ENCODE data around the gene AXIN2.

- TF ChIP-seq POLR2AphosphoS5 (IDR thresholded peaks at IDR 0.05; ENCODE audit: low read depth) (no peak), CTCF (IDR thresholded peaks at IDR 0.05; ENCODE audit: insufficient read depth, low read length) (no peak), REST (IDR thresholded peaks at IDR 0.05; ENCODE audit: insufficient replicate concordance, low read depth) (no peak), SPI1 (IDR thresholded peaks at IDR 0.05; ENCODE audit: borderline replicate concordance, low read depth) (no peak)
These were observed 32.3 kb downstream of the AXIN2 start for GRCh38 chr17:65529040-65529633.
